Measurements from ENCODE around the gene ABTB2. TPM values are rescaled to one million over a fixed set of nuclear protein-coding genes. Genes with fewer than 3 reads are reported as not detected.

ABTB2 gene
- total and polyA plus RNA-seq, 7 experiments from 2014 or later: 0.03 to 5.3 (median 0.26) TPM

GRCh38 chr11:34161361-34161760, 196.4 kb downstream of the ABTB2 start:
- ATAC-seq (no peak), DNase-seq (no peak)
- Mint-ChIP-seq H3K4me1 (peaks cover 0 to 9% (median 0%) of the 10 kb centered on the region in 7 donors), H3K27me3 (no peaks in the 10 kb centered on the region), H3K4me3 (no peak overlapping the region), H3K36me3 (peaks cover 0 to 3% (median 0%) of the 10 kb centered on the region in 5 donors), H3K27ac (peak overlapping the region in 1 of 9 donors; percentile 42), H3K9me3 (no peaks in the 10 kb centered on the region)
- intact Hi-C loops (cut with micrococcal nuclease): no loop called here
- no peak overlapping the region for H3K4me3 ChIP-seq (ENCODE audit: low read length)
- POLR2A ChIA-PET: no interaction called here
- no peak overlapping the region for H3K27ac ChIP-seq (ENCODE audit: low read depth, low read length)
- CTCF ChIA-PET: interaction anchor here (1.0 kb wide), 1 partner anchor 18 kb away, joined by 4 read pairs; no protein-coding TSS in a partner anchor
- no peaks in the 10 kb centered on the region for H3K36me3 ChIP-seq (ENCODE audit: control insufficient read depth in 2 of 3, insufficient read depth in 3 of 3, low read length in 3 of 3)
- no peaks in the 10 kb centered on the region for H3K4me1 ChIP-seq (ENCODE audit: control insufficient read depth in 2 of 2, insufficient read depth in 2 of 2, low read length in 2 of 2)
- H3K9me3 ChIP-seq (ENCODE audit: control insufficient read depth in 2 of 3, low read length in 3 of 3): no peaks in the 10 kb centered on the region
- H3K27me3 ChIP-seq (ENCODE audit: control insufficient read depth in 2 of 2, insufficient read depth in 2 of 2, low read length in 2 of 2): no peaks in the 10 kb centered on the region

GRCh38 chr11:34160791-34161190, 197.0 kb downstream of the ABTB2 start:
- intact Hi-C loops (cut with micrococcal nuclease): no loop called here
- H3K4me1 Mint-ChIP-seq: peaks cover 0 to 9% (median 0%) of the 10 kb centered on the region in 7 donors
- ATAC-seq: no peak

GRCh38 chr11:34160049-34160721, 197.6 kb downstream of the ABTB2 start:
- ATAC-seq: no peak
- H3K27me3 ChIP-seq (ENCODE audit: control insufficient read depth in 2 of 2, insufficient read depth in 2 of 2, low read length in 2 of 2): no peaks in the 10 kb centered on the region
- DNase-seq: no peak
- H3K4me3 ChIP-seq (ENCODE audit: low read length): no peak overlapping the region
- no peaks in the 10 kb centered on the region for H3K27me3 Mint-ChIP-seq
- H3K36me3 ChIP-seq (ENCODE audit: control insufficient read depth in 2 of 3, insufficient read depth in 3 of 3, low read length in 3 of 3): no peaks in the 10 kb centered on the region
- peak overlapping the region in 1 of 9 donors; percentile 7 for H3K27ac Mint-ChIP-seq
- no peak overlapping the region for H3K27ac ChIP-seq (ENCODE audit: low read depth, low read length)
- no peak overlapping the region for H3K4me3 Mint-ChIP-seq
- H3K4me1 Mint-ChIP-seq: peaks cover 0 to 9% (median 0%) of the 10 kb centered on the region in 7 donors
- intact Hi-C loops (cut with micrococcal nuclease): no loop called here
- no peaks in the 10 kb centered on the region for H3K9me3 Mint-ChIP-seq
- H3K4me1 ChIP-seq (ENCODE audit: control insufficient read depth in 2 of 2, insufficient read depth in 2 of 2, low read length in 2 of 2): no peaks in the 10 kb centered on the region
- POLR2A ChIA-PET: no interaction called here
- H3K36me3 Mint-ChIP-seq: peaks cover 0 to 3% (median 0%) of the 10 kb centered on the region in 5 donors
- H3K9me3 ChIP-seq (ENCODE audit: control insufficient read depth in 2 of 3, low read length in 3 of 3): no peaks in the 10 kb centered on the region
- CTCF ChIA-PET: interaction anchor here (1.0 kb wide), 1 partner anchor 19 kb away, joined by 4 read pairs; no protein-coding TSS in a partner anchor

More at GRCh38 chr11:34160791-34161190, 197.0 kb downstream of the ABTB2 start:
- Mint-ChIP-seq H3K9me3 (no peaks in the 10 kb centered on the region), H3K36me3 (peaks cover 0 to 3% (median 0%) of the 10 kb centered on the region in 5 donors), H3K27ac (no peak overlapping the region), H3K27me3 (no peaks in the 10 kb centered on the region), H3K4me3 (no peak overlapping the region)
- Histone ChIP-seq H3K9me3 (ENCODE audit: control insufficient read depth in 2 of 3, low read length in 3 of 3) (no peaks in the 10 kb centered on the region), H3K36me3 (ENCODE audit: control insufficient read depth in 2 of 3, insufficient read depth in 3 of 3, low read length in 3 of 3) (no peaks in the 10 kb centered on the region), H3K27ac (ENCODE audit: low read depth, low read length) (no peak overlapping the region), H3K27me3 (ENCODE audit: control insufficient read depth in 2 of 2, insufficient read depth in 2 of 2, low read length in 2 of 2) (no peaks in the 10 kb centered on the region), H3K4me3 (ENCODE audit: low read length) (no peak overlapping the region), H3K4me1 (ENCODE audit: control insufficient read depth in 2 of 2, insufficient read depth in 2 of 2, low read length in 2 of 2) (no peaks in the 10 kb centered on the region)
- no peak for DNase-seq
- ChIA-PET CTCF (interaction anchor here (1.0 kb wide), 1 partner anchor 19 kb away, joined by 4 read pairs; no protein-coding TSS in a partner anchor), POLR2A (no interaction called here)

- no peaks in the 10 kb centered on the region for H3K4me1 ChIP-seq (ENCODE audit: control insufficient read depth in 2 of 2, insufficient read depth in 2 of 2, low read length in 2 of 2)
- H3K4me3 ChIP-seq (ENCODE audit: low read length): no peak overlapping the region
- ChIA-PET CTCF (interaction anchor here (0.6 to 1.1 kb wide), 3 partner anchors 16 to 189 kb away, joined by 3 to 4 read pairs (median 3); no protein-coding TSS in a partner anchor), POLR2A (no interaction called here)
- Mint-ChIP-seq H3K4me3 (no peak overlapping the region), H3K27ac (peak overlapping the region in 2 of 9 donors; percentile 13 to 67), H3K27me3 (no peaks in the 10 kb centered on the region), H3K9me3 (no peaks in the 10 kb centered on the region), H3K36me3 (peaks cover 0 to 3% (median 0%) of the 10 kb centered on the region in 5 donors), H3K4me1 (peaks cover 0 to 9% (median 2%) of the 10 kb centered on the region in 7 donors)
- H3K36me3 ChIP-seq (ENCODE audit: control insufficient read depth in 2 of 3, insufficient read depth in 3 of 3, low read length in 3 of 3): no peaks in the 10 kb centered on the region
- H3K27ac ChIP-seq (ENCODE audit: low read depth, low read length): no peak overlapping the region
- intact Hi-C loops (cut with micrococcal nuclease): no loop called here
- DNase-seq (no peak), ATAC-seq (no peak)
- no peaks in the 10 kb centered on the region for H3K9me3 ChIP-seq (ENCODE audit: control insufficient read depth in 2 of 3, low read length in 3 of 3)
- H3K27me3 ChIP-seq (ENCODE audit: control insufficient read depth in 2 of 2, insufficient read depth in 2 of 2, low read length in 2 of 2): no peaks in the 10 kb centered on the region
Observed at GRCh38 chr11:34158661-34159060, 199.1 kb downstream of the ABTB2 start.

- H3K27ac Mint-ChIP-seq: peak overlapping the region in 1 of 9 donors; percentile 31
- ChIA-PET POLR2A (no interaction called here), CTCF (no interaction called here)
- H3K36me3 Mint-ChIP-seq: peaks cover 0 to 3% (median 0%) of the 10 kb centered on the region in 5 donors
- peaks cover 5 to 11% (median 9%) of the 10 kb centered on the region in 7 donors for H3K4me1 Mint-ChIP-seq
- DNase-seq (no peak), ATAC-seq (no peak)
- H3K4me3 Mint-ChIP-seq: no peak overlapping the region
- no peaks in the 10 kb centered on the region for H3K27me3 Mint-ChIP-seq
- H3K27ac ChIP-seq (ENCODE audit: low read depth, low read length): no peak overlapping the region
- H3K9me3 Mint-ChIP-seq: no peaks in the 10 kb centered on the region
- peaks cover 0 to 4% (median 0%) of the 10 kb centered on the region in 3 experiments for H3K36me3 ChIP-seq (ENCODE audit: control insufficient read depth in 2 of 3, insufficient read depth in 3 of 3, low read length in 3 of 3)
- no peak overlapping the region for H3K4me3 ChIP-seq (ENCODE audit: low read length)
- H3K9me3 ChIP-seq (ENCODE audit: control insufficient read depth in 2 of 3, low read length in 3 of 3): no peaks in the 10 kb centered on the region
- intact Hi-C loops (cut with micrococcal nuclease): no loop called here
- H3K27me3 ChIP-seq (ENCODE audit: control insufficient read depth in 2 of 2, insufficient read depth in 2 of 2, low read length in 2 of 2): no peaks in the 10 kb centered on the region
- no peaks in the 10 kb centered on the region for H3K4me1 ChIP-seq (ENCODE audit: control insufficient read depth in 2 of 2, insufficient read depth in 2 of 2, low read length in 2 of 2)
Observed at GRCh38 chr11:34157163-34157562, 200.6 kb downstream of the ABTB2 start.

GRCh38 chr11:34155757-34156062, 202.1 kb downstream of the ABTB2 start:
- no peaks in the 10 kb centered on the region for H3K27me3 ChIP-seq (ENCODE audit: control insufficient read depth in 2 of 2, insufficient read depth in 2 of 2, low read length in 2 of 2)
- peaks cover 0 to 17% (median 0%) of the 10 kb centered on the region in 3 experiments for H3K36me3 ChIP-seq (ENCODE audit: control insufficient read depth in 2 of 3, insufficient read depth in 3 of 3, low read length in 3 of 3)
- H3K4me1 ChIP-seq (ENCODE audit: control insufficient read depth in 2 of 2, insufficient read depth in 2 of 2, low read length in 2 of 2): no peaks in the 10 kb centered on the region
- no peak overlapping the region for H3K27ac ChIP-seq (ENCODE audit: low read depth, low read length)
- intact Hi-C loops (cut with micrococcal nuclease): no loop called here
- H3K4me1 Mint-ChIP-seq: peaks cover 4 to 12% (median 8%) of the 10 kb centered on the region in 7 donors
- H3K36me3 Mint-ChIP-seq: peaks cover 0 to 3% (median 0%) of the 10 kb centered on the region in 5 donors
- H3K27me3 Mint-ChIP-seq: no peaks in the 10 kb centered on the region
- no peak overlapping the region for H3K4me3 Mint-ChIP-seq
- CTCF ChIA-PET: no interaction called here
- POLR2A ChIA-PET: no interaction called here
- no peak for ATAC-seq
- no peak overlapping the region for H3K4me3 ChIP-seq (ENCODE audit: low read length)
- H3K27ac Mint-ChIP-seq: no peak overlapping the region
- DNase-seq: no peak
- no peaks in the 10 kb centered on the region for H3K9me3 Mint-ChIP-seq
- no peaks in the 10 kb centered on the region for H3K9me3 ChIP-seq (ENCODE audit: control insufficient read depth in 2 of 3, low read length in 3 of 3)
